ENCODE measurements around the gene SMARCA2.

Gene SMARCA2

GRCh38 chr9:2199999-2200796 lies 185.1 kb downstream of the SMARCA2 start:
- no peak for DNase-seq (ENCODE audit: low read depth)
- no peak for TF ChIP-seq CTCF (conservative IDR thresholded peaks at IDR 0.05; ENCODE audit: control insufficient read depth, insufficient read depth, low read depth, low read length)
- no peak overlapping the region for H3K4me3 ChIP-seq (ENCODE audit: control insufficient read depth, low read depth, low read length)

GRCh38 chr9:2208465-2208864 lies 193.3 kb downstream of the SMARCA2 start:
- TF ChIP-seq CTCF (conservative IDR thresholded peaks at IDR 0.05; ENCODE audit: control insufficient read depth, insufficient read depth, low read depth, low read length) = no peak
- DNase-seq (ENCODE audit: low read depth) = no peak

GRCh38 chr9:2208991-2209390 lies 193.8 kb downstream of the SMARCA2 start:
- no peak for DNase-seq (ENCODE audit: low read depth)
- no peak for TF ChIP-seq CTCF (conservative IDR thresholded peaks at IDR 0.05; ENCODE audit: control insufficient read depth, insufficient read depth, low read depth, low read length)
- H3K4me3 ChIP-seq (ENCODE audit: control insufficient read depth, low read depth, low read length) = no peak overlapping the region

More at GRCh38 chr9:2208465-2208864, 193.3 kb downstream of the SMARCA2 start:
- no peak overlapping the region for H3K4me3 ChIP-seq (ENCODE audit: control insufficient read depth, low read depth, low read length)

GRCh38 chr9:2209400-2209799 lies 194.3 kb downstream of the SMARCA2 start:
- TF ChIP-seq CTCF (conservative IDR thresholded peaks at IDR 0.05; ENCODE audit: control insufficient read depth, insufficient read depth, low read depth, low read length) = no peak
- no peak overlapping the region for H3K4me3 ChIP-seq (ENCODE audit: control insufficient read depth, low read depth, low read length)
- DNase-seq (ENCODE audit: low read depth) = no peak

- no peak for TF ChIP-seq CTCF (conservative IDR thresholded peaks at IDR 0.05; ENCODE audit: control insufficient read depth, insufficient read depth, low read depth, low read length)
- DNase-seq (ENCODE audit: low read depth) = peak; percentile 28
- H3K4me3 ChIP-seq (ENCODE audit: control insufficient read depth, low read depth, low read length) = no peak overlapping the region
These were observed 195.1 kb downstream of the SMARCA2 start for GRCh38 chr9:2210201-2210600.

- no peak for DNase-seq (ENCODE audit: low read depth)
- H3K4me3 ChIP-seq (ENCODE audit: control insufficient read depth, low read depth, low read length) = no peak overlapping the region
- no peak for TF ChIP-seq CTCF (conservative IDR thresholded peaks at IDR 0.05; ENCODE audit: control insufficient read depth, insufficient read depth, low read depth, low read length)
These were observed 198.8 kb downstream of the SMARCA2 start for GRCh38 chr9:2213830-2214468.
